HG02623 (cell line): ENCODE measurements around the gene BLVRA.
"Not testable (repeated sequence)": the region's sequence is repeated elsewhere in the genome, so short reads cannot be mapped to it uniquely, and the experiment has no call there.

Experiments used
- ATAC-seq: cut with Tn5 transposase; IDR thresholded peaks from one replicate; pipeline ENCODE4 v1.9.1; 2021; ENCODE audit warnings: moderate library complexity; ENCODE audit not compliant: unreplicated experiment

The BLVRA gene

DNA sequence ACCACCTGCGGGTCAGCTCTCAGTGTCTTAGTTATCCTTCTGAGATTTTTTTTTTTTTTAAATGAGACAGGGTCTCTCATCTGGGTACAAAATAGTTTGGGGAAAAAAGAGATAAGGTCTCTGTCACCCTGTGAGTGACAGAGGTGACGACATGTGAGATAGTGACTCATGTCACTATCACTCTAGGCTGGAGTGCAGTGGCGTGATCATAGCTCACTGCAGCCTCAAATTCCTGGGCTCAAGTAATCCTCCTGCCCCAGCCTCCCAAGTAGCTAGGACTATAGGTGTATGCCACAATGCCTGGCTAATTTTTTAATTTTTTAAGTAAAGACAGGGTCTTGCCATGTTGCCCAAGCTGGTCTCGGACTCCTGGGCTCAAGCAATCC, 10.4 kb downstream of the BLVRA start:
- no peak for ATAC-seq

GRCh38 chr7:43769281-43769680, 10.8 kb downstream of the BLVRA start:
- no peak for ATAC-seq

GRCh38 chr7:43769791-43770465, 11.4 kb downstream of the BLVRA start:
- no peak for ATAC-seq

DNA sequence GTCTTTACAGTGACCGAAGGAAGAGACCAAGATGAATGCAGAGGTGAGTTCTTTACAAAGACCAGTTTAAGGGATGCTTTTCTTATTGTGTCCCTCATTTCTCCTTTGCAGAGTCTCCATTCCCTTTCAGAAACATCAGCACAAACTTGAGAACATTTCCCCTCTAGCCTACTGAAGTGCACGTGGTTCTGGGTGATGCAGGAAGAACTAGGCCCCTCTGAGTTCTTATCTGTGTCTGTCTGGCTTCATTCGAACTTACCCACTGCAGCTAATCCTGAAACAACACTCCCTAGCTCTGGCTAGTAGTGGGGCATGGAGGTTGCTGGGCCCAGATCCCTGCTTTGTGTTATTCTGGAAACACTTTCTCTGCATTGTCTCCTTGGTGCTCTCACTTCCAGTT, 12.6 kb downstream of the BLVRA start:
- no peak for ATAC-seq

GRCh38 chr7:43771573-43771972, 13.1 kb downstream of the BLVRA start:
- no peak for ATAC-seq

GRCh38 chr7:43773268-43773667, 14.8 kb downstream of the BLVRA start:
- not testable (repeated sequence) for ATAC-seq

DNA sequence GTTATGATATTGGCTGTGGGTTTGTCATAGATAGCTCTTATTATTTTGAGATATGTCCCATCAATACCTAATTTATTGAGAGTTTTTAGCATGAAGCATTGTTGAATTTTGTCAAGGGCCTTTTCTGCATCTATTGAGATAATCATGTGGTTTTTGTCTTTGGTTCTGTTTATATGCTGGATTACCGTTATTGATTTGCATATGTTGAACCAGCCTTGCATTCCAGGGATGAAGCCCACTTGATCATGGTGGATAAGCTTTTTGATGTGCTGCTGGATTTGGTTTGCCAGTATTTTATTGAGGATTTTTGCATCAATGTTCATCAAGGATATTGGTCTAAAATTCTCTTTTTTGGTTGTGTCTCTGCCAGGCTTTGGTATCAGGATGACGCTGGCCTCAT, 16.8 kb downstream of the BLVRA start:
- not testable (repeated sequence) for ATAC-seq

DNA sequence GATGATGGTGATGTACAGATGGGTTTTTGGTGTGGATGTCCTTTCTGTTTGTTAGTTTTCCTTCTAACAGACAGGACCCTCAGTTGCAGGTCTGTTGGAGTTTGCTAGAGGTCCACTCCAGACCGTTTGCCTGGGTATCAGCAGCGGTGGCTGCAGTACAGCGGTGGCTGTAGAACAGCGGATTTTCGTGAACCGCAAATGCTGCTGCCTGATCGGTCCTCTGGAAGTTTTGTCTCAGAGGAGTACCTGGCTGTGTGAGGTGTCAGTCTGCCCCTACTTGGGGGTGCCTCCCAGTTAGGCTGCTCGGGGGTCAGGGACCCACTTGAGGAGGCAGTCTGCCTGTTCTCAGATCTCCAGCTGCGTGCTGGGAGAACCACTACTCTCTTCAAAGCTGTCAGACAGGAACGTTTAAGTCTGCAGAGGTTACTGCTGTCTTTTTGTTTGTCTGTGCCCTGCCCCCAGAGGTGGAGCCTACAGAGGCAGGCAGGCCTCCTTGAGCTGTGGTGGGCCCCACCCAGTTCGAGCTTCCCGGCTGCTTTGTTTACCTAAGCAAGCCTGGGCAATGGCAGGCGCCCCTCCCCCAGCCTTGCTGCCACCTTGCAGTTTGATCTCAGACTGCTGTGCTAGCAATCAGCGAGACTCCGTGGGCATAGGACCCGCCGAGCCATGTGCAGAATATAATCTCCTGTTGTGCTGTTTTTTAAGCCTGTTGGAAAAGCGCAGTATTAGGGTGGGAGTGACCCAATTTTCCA, 20.0 kb downstream of the BLVRA start:
- ATAC-seq: not testable (repeated sequence)

DNA sequence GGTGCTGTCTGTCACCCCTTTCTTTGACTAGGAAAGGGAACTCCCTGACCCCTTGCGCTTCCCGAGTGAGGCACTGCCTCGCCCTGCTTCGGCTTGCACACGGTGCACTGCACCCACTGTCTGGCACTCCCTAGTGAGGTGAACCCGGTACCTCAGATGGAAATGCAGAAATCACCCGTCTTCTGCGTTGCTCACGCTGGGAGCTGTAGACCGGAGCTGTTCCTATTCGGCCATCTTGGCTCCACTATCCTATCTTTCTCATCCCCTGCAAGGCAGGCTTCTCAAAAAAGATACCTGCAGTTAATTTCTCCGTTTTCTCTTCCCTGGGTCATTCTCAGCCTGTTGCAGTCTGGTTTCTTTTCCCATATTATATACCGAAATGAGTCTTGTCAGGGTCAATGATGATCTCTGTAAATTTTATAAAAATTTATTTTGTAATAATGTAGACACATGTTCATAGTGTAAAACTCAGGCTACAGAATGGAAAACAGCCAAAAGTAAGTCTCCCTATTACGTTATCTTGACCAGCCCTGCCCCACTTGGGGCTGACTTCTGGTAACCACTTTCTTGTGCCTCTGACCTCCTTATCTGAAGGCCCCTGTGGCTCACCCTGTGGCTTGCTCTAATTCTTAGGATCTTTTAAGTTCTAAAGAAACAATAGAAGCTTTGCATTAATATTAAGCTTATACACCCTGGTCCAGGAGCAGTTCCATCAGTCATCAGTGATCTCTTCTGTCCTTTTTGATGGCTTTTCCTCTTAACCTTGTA, 20.7 kb downstream of the BLVRA start:
- no peak for ATAC-seq

GRCh38 chr7:43781726-43782607, 23.5 kb downstream of the BLVRA start:
- no peak for ATAC-seq

- ATAC-seq: no peak
Measured at GRCh38 chr7:43782768-43783555, 24.5 kb downstream of the BLVRA start.

DNA sequence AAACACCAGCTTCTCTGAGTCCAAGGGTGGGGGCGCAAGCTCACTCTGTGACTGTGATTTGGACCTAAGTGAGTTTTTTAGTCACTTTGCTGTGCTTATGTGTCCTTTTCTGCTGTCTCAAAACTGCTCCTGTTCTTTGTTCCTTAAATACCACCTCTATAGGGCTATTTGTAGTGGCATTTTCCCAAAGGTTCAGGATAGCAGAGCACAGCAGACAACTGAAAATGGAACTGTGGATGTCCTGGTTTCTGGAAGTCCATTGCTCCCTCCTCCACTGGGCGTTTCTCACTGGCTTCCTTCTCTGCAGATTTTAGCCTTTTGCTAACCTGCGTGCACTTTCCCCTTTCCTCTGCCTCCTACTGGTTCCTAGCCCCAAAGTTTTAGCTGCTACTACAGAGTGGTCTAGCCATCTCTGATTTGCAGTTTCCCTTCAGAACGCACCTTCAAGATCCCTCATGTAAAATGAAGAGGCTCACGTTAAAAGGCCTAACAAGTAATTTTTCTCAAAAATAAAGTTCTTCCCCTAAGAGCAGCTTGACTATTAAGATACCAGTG, 25.6 kb downstream of the BLVRA start:
- ATAC-seq: no peak

GRCh38 chr7:43784585-43785087, 26.2 kb downstream of the BLVRA start:
- ATAC-seq: peak; percentile 97

GRCh38 chr7:43785420-43785819, 26.9 kb downstream of the BLVRA start:
- no peak for ATAC-seq

DNA sequence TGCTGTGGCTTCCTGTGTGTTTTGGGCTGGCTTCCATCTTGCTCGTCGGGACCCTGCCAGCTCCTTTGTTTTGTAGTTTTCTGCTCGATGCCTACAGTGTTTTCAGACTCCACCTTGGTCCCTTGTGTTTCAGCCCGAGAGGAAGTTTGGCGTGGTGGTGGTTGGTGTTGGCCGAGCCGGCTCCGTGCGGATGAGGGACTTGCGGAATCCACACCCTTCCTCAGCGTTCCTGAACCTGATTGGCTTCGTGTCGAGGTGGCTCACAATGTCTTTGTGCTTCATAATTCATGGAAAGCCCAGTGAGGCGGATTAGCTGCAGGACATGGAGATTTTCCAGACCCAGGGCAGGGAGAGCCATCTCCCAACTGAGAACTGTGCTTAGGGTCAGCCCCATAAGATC, 29.3 kb downstream of the BLVRA start:
- ATAC-seq: no peak

- no peak for ATAC-seq
Measured at GRCh38 chr7:43790006-43790405, 31.5 kb downstream of the BLVRA start.

GRCh38 chr7:43790834-43791233, 32.4 kb downstream of the BLVRA start:
- ATAC-seq: no peak

GRCh38 chr7:43791665-43792064, 33.2 kb downstream of the BLVRA start:
- no peak for ATAC-seq

DNA sequence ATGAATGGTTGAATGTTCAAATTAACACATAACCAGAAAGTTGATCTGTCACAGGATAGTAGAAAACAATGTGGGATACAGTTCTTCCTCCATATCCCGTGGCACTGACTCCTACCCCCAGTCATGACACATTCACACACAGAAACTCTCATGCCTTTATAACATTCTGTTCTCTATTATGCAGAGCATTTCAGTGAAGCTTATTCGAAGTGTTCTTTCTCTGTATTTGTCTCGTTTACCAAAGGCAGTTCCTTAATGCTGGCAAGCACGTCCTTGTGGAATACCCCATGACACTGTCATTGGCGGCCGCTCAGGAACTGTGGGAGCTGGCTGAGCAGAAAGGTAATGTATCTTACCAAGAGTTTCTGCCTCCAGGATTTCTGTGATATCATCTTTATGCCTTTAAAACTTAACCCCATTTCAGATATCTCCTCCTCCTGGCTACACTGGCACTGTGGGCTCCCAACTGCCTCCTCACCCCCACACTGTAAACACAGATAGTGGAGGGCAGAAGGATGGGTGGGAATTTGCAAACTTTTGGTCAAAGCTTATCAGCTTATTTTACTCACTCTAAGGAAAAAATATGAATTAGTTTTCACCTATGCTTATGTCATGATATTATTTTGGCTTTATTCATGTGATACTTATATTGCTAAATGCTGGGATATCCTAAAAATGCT, 34.1 kb downstream of the BLVRA start:
- ATAC-seq: no peak
